ENCODE data around the gene GUCY2C. TPM values are rescaled to one million over a fixed set of nuclear protein-coding genes. Genes with fewer than 3 reads are reported as not detected.
"Not testable (repeated sequence)": the region's sequence is repeated elsewhere in the genome, so short reads cannot be mapped to it uniquely, and the experiment has no call there.

The GUCY2C gene
- total RNA-seq, 1 experiment from 2014 or later: not detected

- Histone ChIP-seq H4K20me1 (ENCODE audit: low read length) (no peaks in the 10 kb centered on the region), H3K9me3 (ENCODE audit: low read length) (no peaks in the 10 kb centered on the region), H3K36me3 (ENCODE audit: low read depth, low read length) (no peaks in the 10 kb centered on the region), H2AFZ (ENCODE audit: low read length) (no peak overlapping the region), H3K79me2 (ENCODE audit: low read length) (no peaks in the 10 kb centered on the region), H3F3A (ENCODE audit: low read length, unreplicated experiment) (no peaks in the 10 kb centered on the region), H3K9ac (ENCODE audit: low read length) (no peak overlapping the region), H3K27me3 (ENCODE audit: low read length) (peaks cover 12% of the 10 kb centered on the region; the same call in 1 of the 2 replicates), H3K9me2 (replicated peaks; ENCODE audit: low read length) (no peaks in the 10 kb centered on the region), H3K4me1 (ENCODE audit: insufficient read depth, low read length) (no peaks in the 10 kb centered on the region), H3K4me2 (ENCODE audit: low read length) (no peak overlapping the region), H3K27ac (ENCODE audit: low read length) (no peak overlapping the region), H3K4me3 (ENCODE audit: low read length) (no peak overlapping the region)
- intact Hi-C loops (cut with micrococcal nuclease): no loop called here
- ChIA-PET POLR2A (ENCODE audit: unreplicated experiment) (no interaction called here), CTCF (no interaction called here)
- no peak for TF ChIP-seq EZH2phosphoT487 (IDR thresholded peaks at IDR 0.05; ENCODE audit: borderline replicate concordance, low read length)
- no peak for TF ChIP-seq EZH2 (IDR thresholded peaks at IDR 0.05; ENCODE audit: low read length, unreplicated experiment)
- no peak for TF ChIP-seq CTCF (conservative IDR thresholded peaks at IDR 0.05; ENCODE audit: low read depth, low read length)
- no TSS peak for BruUV-seq (replicated peaks)
- DNase-seq (no peak), ATAC-seq (no peak)
These were observed 7.3 kb downstream of the GUCY2C start for GRCh38 chr12:14689144-14689543.

DNA sequence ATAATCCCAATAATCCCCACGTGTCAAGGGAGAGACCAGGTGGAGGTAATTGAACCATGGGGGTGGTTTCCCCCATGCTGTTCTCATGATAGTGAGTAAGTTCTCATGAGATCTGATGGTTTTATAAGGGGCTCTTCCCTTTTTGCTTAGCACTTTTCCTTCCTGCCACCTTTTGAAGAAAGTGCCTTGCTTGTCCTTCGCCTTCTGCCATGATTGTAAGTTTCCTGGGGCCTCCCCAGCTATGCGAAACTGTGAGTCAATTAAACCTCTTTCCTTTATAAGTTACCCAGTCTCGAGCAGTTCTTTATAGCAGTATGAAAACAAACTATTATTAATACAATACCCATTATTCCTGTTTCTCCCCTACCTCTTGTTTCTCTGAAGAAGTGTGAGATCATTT lies 14.2 kb downstream of the GUCY2C start:
- H3K9me2 ChIP-seq (replicated peaks; ENCODE audit: low read length); H3K36me3 ChIP-seq (ENCODE audit: low read depth, low read length); H3K27ac ChIP-seq (ENCODE audit: low read length); POLR2A ChIA-PET (ENCODE audit: unreplicated experiment); DNase-seq; H3K9ac ChIP-seq (ENCODE audit: low read length); H3K4me1 ChIP-seq (ENCODE audit: insufficient read depth, low read length); H3F3A ChIP-seq (ENCODE audit: low read length, unreplicated experiment); H3K4me2 ChIP-seq (ENCODE audit: low read length); H4K20me1 ChIP-seq (ENCODE audit: low read length); H3K4me3 ChIP-seq (ENCODE audit: low read length); ATAC-seq; H3K9me3 ChIP-seq (ENCODE audit: low read length); BruUV-seq (replicated peaks); H2AFZ ChIP-seq (ENCODE audit: low read length); H3K79me2 ChIP-seq (ENCODE audit: low read length); intact Hi-C loops (cut with micrococcal nuclease); CTCF ChIA-PET: not testable (repeated sequence)
- peaks cover 21% of the 10 kb centered on the region for H3K27me3 ChIP-seq (ENCODE audit: low read length)

DNA sequence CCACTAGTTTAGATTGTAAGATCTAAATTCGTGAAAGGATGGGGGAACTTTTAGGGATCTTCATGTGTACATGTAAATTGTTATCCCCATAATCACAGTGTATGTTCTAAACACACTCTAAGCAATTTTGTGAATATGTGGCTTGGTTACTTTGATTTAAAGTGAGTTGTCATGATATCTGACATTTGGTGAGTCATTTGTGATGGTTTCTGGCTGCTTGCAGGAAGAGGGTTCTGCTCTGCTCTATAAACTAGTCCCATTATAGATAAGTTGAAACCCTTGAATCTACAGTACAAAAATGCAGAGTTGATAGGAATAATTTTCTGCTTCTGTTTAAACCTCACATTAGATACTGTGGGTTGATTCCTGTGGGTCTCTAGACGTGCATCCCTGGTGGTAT lies 14.8 kb downstream of the GUCY2C start:
- TF ChIP-seq EZH2 (IDR thresholded peaks at IDR 0.05; ENCODE audit: low read length, unreplicated experiment): no peak
- Histone ChIP-seq H3K4me1 (ENCODE audit: insufficient read depth, low read length) (no peaks in the 10 kb centered on the region), H3K4me3 (ENCODE audit: low read length) (no peak overlapping the region), H3K9me3 (ENCODE audit: low read length) (no peaks in the 10 kb centered on the region), H3K9me2 (replicated peaks; ENCODE audit: low read length) (no peaks in the 10 kb centered on the region), H3F3A (ENCODE audit: low read length, unreplicated experiment) (no peaks in the 10 kb centered on the region), H2AFZ (ENCODE audit: low read length) (no peak overlapping the region), H3K9ac (ENCODE audit: low read length) (no peak overlapping the region), H3K27me3 (ENCODE audit: low read length) (peaks cover 26% of the 10 kb centered on the region), H4K20me1 (ENCODE audit: low read length) (no peaks in the 10 kb centered on the region), H3K27ac (ENCODE audit: low read length) (no peak overlapping the region), H3K79me2 (ENCODE audit: low read length) (no peaks in the 10 kb centered on the region), H3K4me2 (ENCODE audit: low read length) (no peak overlapping the region), H3K36me3 (ENCODE audit: low read depth, low read length) (no peaks in the 10 kb centered on the region)
- ChIA-PET POLR2A (ENCODE audit: unreplicated experiment) (no interaction called here), CTCF (no interaction called here)
- ATAC-seq (no peak), DNase-seq (no peak)
- intact Hi-C loops (cut with micrococcal nuclease): no loop called here
- BruUV-seq (replicated peaks): no TSS peak

- Histone ChIP-seq H3K36me3 (ENCODE audit: low read depth, low read length) (no peaks in the 10 kb centered on the region), H3K9ac (ENCODE audit: low read length) (no peak overlapping the region), H3K4me2 (ENCODE audit: low read length) (no peak overlapping the region), H3F3A (ENCODE audit: low read length, unreplicated experiment) (no peaks in the 10 kb centered on the region), H2AFZ (ENCODE audit: low read length) (no peak overlapping the region), H3K9me3 (ENCODE audit: low read length) (no peaks in the 10 kb centered on the region), H3K27ac (ENCODE audit: low read length) (no peak overlapping the region), H4K20me1 (ENCODE audit: low read length) (no peaks in the 10 kb centered on the region), H3K4me1 (ENCODE audit: insufficient read depth, low read length) (no peaks in the 10 kb centered on the region), H3K4me3 (ENCODE audit: low read length) (no peak overlapping the region), H3K27me3 (ENCODE audit: low read length) (peaks cover 28% of the 10 kb centered on the region), H3K9me2 (replicated peaks; ENCODE audit: low read length) (no peaks in the 10 kb centered on the region), H3K79me2 (ENCODE audit: low read length) (no peaks in the 10 kb centered on the region)
- DNase-seq (no peak), ATAC-seq (no peak)
- no TSS peak for BruUV-seq (replicated peaks)
- ChIA-PET POLR2A (ENCODE audit: unreplicated experiment) (no interaction called here), CTCF (no interaction called here)
- TF ChIP-seq CTCF (conservative IDR thresholded peaks at IDR 0.05; ENCODE audit: low read depth, low read length): no peak
- TF ChIP-seq EZH2 (IDR thresholded peaks at IDR 0.05; ENCODE audit: low read length, unreplicated experiment): no peak
- TF ChIP-seq EZH2phosphoT487 (IDR thresholded peaks at IDR 0.05; ENCODE audit: borderline replicate concordance, low read length): no peak
- intact Hi-C loops (cut with micrococcal nuclease): no loop called here
These were observed 15.2 kb downstream of the GUCY2C start for GRCh38 chr12:14681190-14681589.
